ENCODE data around the gene DDX60.
A peak's percentile ranks its signal among the peaks of the same experiment; 100 is the strongest.

Gene DDX60

GRCh38 chr4:168200685-168201084 lies 117.9 kb downstream of the DDX60 start:
- DNase-seq, result no peak

GRCh38 chr4:168199260-168199957 lies 119.1 kb downstream of the DDX60 start:
- no peak for DNase-seq

- no peak for DNase-seq
Measured at GRCh38 chr4:168197926-168198325, 120.6 kb downstream of the DDX60 start.

DNA sequence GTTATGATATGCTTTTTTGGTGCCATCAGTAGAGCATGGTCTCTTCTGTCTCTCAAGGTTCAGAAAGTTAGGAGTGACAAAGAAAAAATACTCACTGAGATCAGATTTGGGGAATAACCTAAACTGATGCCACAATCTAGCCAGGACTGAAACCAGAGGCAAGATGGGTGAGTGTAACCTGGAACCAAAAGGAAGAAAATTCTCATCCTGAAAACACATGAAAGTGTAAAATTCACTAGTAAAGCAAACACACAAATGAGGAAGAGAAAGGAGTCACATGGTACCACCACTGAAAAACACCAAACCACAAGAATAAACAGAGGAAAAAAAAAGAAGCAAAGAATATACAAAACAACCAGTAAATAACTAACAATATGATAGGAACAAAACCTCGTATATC lies 129.8 kb downstream of the DDX60 start:
- DNase-seq, result peak in 2 of 4 experiments; percentile 21 to 39

- peak; percentile 21 to 63 (median 45) for DNase-seq
Measured at GRCh38 chr4:168183717-168184571, 134.6 kb downstream of the DDX60 start.

DNA sequence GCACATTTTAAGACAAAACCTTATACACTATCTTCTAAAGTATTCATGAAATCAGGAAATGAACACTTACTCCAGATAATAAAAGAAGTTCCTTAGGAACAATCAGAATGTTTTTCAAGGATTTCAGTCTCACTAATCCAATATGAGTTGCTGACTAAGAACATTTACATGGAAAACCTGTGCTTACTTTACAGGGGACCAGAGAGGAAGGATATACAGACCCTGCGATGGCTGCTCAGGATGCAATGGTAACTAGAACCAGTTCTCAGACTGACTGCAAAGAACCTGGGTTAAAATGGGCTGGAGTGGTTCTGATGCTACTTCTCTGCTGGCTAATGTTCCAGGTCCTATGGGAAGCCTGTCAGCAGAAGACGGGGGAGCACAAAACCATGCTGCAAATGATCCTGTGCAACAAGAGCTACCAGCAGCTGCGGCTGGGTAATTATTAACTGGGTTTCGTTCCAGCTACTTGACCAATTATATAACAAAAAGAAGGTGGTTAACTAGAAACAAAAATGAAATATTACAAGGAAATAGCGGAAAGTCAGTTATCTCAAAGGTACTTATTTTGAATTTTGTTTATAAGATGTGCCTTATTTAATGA lies 140.9 kb downstream of the DDX60 start:
- DNase-seq, result no peak

DNA sequence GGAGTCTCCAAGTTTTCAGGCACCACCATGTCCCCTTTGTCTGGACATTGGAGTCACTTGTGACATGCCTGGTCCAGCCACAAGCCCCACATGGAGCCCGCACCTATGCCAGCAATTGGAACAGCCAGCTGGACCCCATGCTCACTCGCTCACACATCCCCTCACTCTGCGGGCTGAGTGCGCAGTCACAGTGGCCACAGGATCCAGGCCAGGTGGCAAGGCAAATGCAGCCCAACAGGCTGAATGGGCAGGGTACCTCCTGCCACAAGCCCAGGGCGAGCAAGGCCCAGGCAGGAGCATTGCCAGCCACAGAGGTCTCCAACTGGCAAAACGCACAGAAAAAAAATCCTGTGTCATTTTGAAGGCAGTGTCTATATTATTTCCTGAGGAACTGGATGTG lies 144.2 kb downstream of the DDX60 start:
- DNase-seq, result peak in 1 of 4 experiments; percentile 18

DNA sequence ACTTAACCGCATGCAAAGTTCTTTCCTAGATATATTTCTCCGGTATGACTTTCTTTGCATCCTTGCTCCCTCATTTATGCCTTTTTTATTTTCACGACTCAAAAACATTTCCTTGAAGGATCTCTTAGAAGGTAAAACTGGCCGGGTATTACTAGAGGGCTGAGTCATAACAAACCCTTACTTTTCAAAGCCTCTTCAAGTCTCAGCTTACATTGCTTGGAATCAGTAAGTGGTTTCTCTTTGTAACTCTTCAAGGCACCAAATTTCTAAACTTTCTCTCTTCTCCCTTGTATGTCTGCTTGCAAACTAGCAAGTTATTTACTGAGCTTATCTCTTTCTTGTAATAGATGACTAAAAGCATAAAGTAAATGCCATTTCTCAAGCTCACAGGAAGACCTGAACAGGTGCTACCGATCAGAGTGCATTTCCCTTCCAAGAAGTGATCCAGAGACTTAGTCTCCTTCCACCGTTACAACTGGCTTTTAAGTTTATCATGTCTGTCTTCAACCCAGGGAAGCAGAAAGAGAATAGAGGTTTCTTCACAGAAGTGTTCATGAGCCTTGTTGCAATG lies 150.8 kb downstream of the DDX60 start:
- no peak for DNase-seq

Data from suppressor macrophage (primary cell).